DND-41 (cell line): Measurements from ENCODE around the gene CD300H.

ENCODE experiments used
- ATAC-seq: fragments of 200-7000 bp; cut with Tn5 transposase; 3 replicates; pipeline ENCODE4 v1.9.1; 2021; ENCODE audit warnings: low read depth; ENCODE audit not compliant: insufficient read depth
- DNase-seq: peaks from one replicate; pipeline ENCODE4 v3.0.0-alpha.2; 2020
- H2AFZ ChIP-seq: 2 replicates; pipeline ENCODE4 v1.6.0; 2012; ENCODE audit warnings: low read depth, low read length
- H3K27ac ChIP-seq: 2 replicates; pipeline ENCODE4 v1.5.1; 2012; ENCODE audit warnings: low read length, inconsistent platforms
- H3K27me3 ChIP-seq: fragments of 200-600 bp; sonication (generic); 2 replicates; pipeline ENCODE4 v1.6.0; 2012; ENCODE audit warnings: low read length, mild to moderate bottlenecking, inconsistent platforms; ENCODE audit not compliant: insufficient read depth, poor library complexity
- H3K36me3 ChIP-seq: 2 replicates; pipeline ENCODE4 v1.5.1; 2012; ENCODE audit warnings: low read length, inconsistent platforms; ENCODE audit not compliant: insufficient read depth
- H3K4me1 ChIP-seq: 2 replicates; pipeline ENCODE4 v1.5.1; 2012; ENCODE audit warnings: mild to moderate bottlenecking, low read length; ENCODE audit not compliant: insufficient read depth
- H3K4me2 ChIP-seq: 2 replicates; pipeline ENCODE4 v1.6.0; 2012; ENCODE audit warnings: mild to moderate bottlenecking, moderate library complexity, low read length, inconsistent platforms; ENCODE audit not compliant: insufficient read depth
- H3K4me3 ChIP-seq, 2 experiments: fragments of 200-600 bp in 1 of 2; shearing (Covaris generic) in 1 of 2; 2 replicates each; pipeline ENCODE4 v1.5.1; 2012 to 2016; ENCODE audit warnings: inconsistent platforms in 2 of 2, low read length in 2 of 2, mild to moderate bottlenecking in 2 of 2, low read depth in 1 of 2, moderate library complexity in 1 of 2
- H3K79me2 ChIP-seq: 2 replicates; pipeline ENCODE4 v1.6.0; 2012; ENCODE audit warnings: low read length, inconsistent platforms; ENCODE audit not compliant: insufficient read depth
- H3K9ac ChIP-seq: 2 replicates; pipeline ENCODE4 v1.6.0; 2012; ENCODE audit warnings: low read depth, mild to moderate bottlenecking, inconsistent platforms, low read length, moderate library complexity
- H3K9me3 ChIP-seq: 2 replicates; pipeline ENCODE4 v1.5.1; 2012; ENCODE audit warnings: low read length, moderate library complexity, mild to moderate bottlenecking, inconsistent platforms; ENCODE audit not compliant: insufficient read depth, severe bottlenecking
- H4K20me1 ChIP-seq: 2 replicates; pipeline ENCODE4 v1.6.0; 2012; ENCODE audit warnings: low read length; ENCODE audit not compliant: insufficient read depth
- CTCF ChIP-seq: IDR thresholded peaks from 2 replicates; pipeline ENCODE4 v1.5.1; 2012; ENCODE audit warnings: borderline replicate concordance, low read length, moderate library complexity, mild to moderate bottlenecking; ENCODE audit not compliant: poor library complexity, severe bottlenecking; ENCODE audit errors: extremely low read depth
- EZH2 ChIP-seq: IDR thresholded peaks from 3 replicates; pipeline ENCODE4 v1.6.1; 2012; ENCODE audit warnings: borderline replicate concordance, low read depth, mild to moderate bottlenecking, moderate library complexity, low read length, inconsistent platforms; ENCODE audit not compliant: severe bottlenecking

The CD300H gene

GRCh38 chr17:74528491-74529199 is 38.7 kb downstream of the CD300H start:
- no peak overlapping the region for H3K27ac ChIP-seq
- no peak overlapping the region for H2AFZ ChIP-seq
- DNase-seq (no peak), ATAC-seq (no peak)
- H3K4me2 ChIP-seq: no peak overlapping the region
- H3K4me3 ChIP-seq: no peak overlapping the region
- H4K20me1 ChIP-seq: no peaks in the 10 kb centered on the region
- no peaks in the 10 kb centered on the region for H3K79me2 ChIP-seq
- TF ChIP-seq CTCF (no peak), EZH2 (no peak)
- no peak overlapping the region for H3K9ac ChIP-seq
- no peaks in the 10 kb centered on the region for H3K36me3 ChIP-seq
- H3K27me3 ChIP-seq: peaks cover 2% of the 10 kb centered on the region
- no peaks in the 10 kb centered on the region for H3K9me3 ChIP-seq
- no peaks in the 10 kb centered on the region for H3K4me1 ChIP-seq

- Histone ChIP-seq H3K79me2 (no peaks in the 10 kb centered on the region), H3K4me3 (no peak overlapping the region), H4K20me1 (no peaks in the 10 kb centered on the region), H3K4me1 (no peaks in the 10 kb centered on the region), H3K27me3 (peaks cover 2% of the 10 kb centered on the region), H3K9me3 (no peaks in the 10 kb centered on the region), H3K27ac (no peak overlapping the region), H3K36me3 (no peaks in the 10 kb centered on the region), H3K9ac (no peak overlapping the region), H2AFZ (no peak overlapping the region), H3K4me2 (no peak overlapping the region)
- TF ChIP-seq CTCF (no peak), EZH2 (no peak)
- ATAC-seq (no peak), DNase-seq (no peak)
Observed at GRCh38 chr17:74527756-74528155, 39.6 kb downstream of the CD300H start.

- DNase-seq: no peak
- Histone ChIP-seq H3K4me3 (no peak overlapping the region), H3K27me3 (peaks cover 2% of the 10 kb centered on the region), H3K9ac (no peak overlapping the region), H3K4me1 (no peaks in the 10 kb centered on the region), H3K36me3 (no peaks in the 10 kb centered on the region), H3K27ac (no peak overlapping the region), H3K79me2 (no peaks in the 10 kb centered on the region), H2AFZ (no peak overlapping the region), H4K20me1 (no peaks in the 10 kb centered on the region), H3K4me2 (no peak overlapping the region), H3K9me3 (no peaks in the 10 kb centered on the region)
- ATAC-seq: no peak
- TF ChIP-seq EZH2: no peak
- no peak for TF ChIP-seq CTCF
Observed at GRCh38 chr17:74527081-74527480, 40.2 kb downstream of the CD300H start.
